Esophagus squamous epithelium (tissue), 5 donors: ENCODE measurements around the gene NAAA. TPM values are rescaled to one million over a fixed set of nuclear protein-coding genes. Genes with fewer than 3 reads are reported as not detected.

Experiments
- DNase-seq: peaks from one replicate; lab custom pipeline; 2025; lab: John Stamatoyannopoulos, UW
- H3K27ac ChIP-seq, 4 donors: fragments of 200-600 bp; sonication (generic); one replicate each; pipeline ENCODE4 v1.5.1; 2016 to 2019; ENCODE audit warnings: mild to moderate bottlenecking in 1 of 4
- H3K27me3 ChIP-seq, 4 donors: fragments of 200-600 bp; sonication (generic); 1 replicate in 3 of 4; 2 replicates in 1 of 4; pipeline versions ENCODE4 v1.5.1 to v1.6.0; 2017 to 2021; ENCODE audit warnings: antibody characterized with exemption in 1 of 4
- H3K36me3 ChIP-seq, 3 donors: fragments of 200-600 bp; sonication (generic); one replicate each; pipeline ENCODE4 v1.5.1; 2016 to 2019
- H3K4me1 ChIP-seq, 3 donors: fragments of 200-600 bp; sonication (generic); one replicate each; pipeline ENCODE4 v1.5.1; 2017 to 2019
- H3K4me3 ChIP-seq, 4 donors: fragments of 200-600 bp; sonication (generic); 1 replicate in 3 of 4; 2 replicates in 1 of 4; pipeline ENCODE4 v1.5.1; 2016 to 2019; ENCODE audit warnings: mild to moderate bottlenecking in 2 of 4, moderate library complexity in 1 of 4
- H3K9me3 ChIP-seq, 3 donors: fragments of 200-600 bp; sonication (generic); one replicate each; pipeline ENCODE4 v1.5.1; 2016 to 2019
- POLR2A ChIP-seq, 4 donors: fragments of 450-650 bp; IDR thresholded peaks; one replicate each; pipeline ENCODE4 v1.6.1; 2017; ENCODE audit warnings: antibody characterized with exemption in 4 of 4, mild to moderate bottlenecking in 4 of 4, moderate library complexity in 3 of 4
- WGBS, 2 donors: methylation state at CpG; one replicate each; pipeline ENCODE4 v1.1.5; 2018; 5-methylcytosine and 5-hydroxymethylcytosine counted together
- intact Hi-C: fragments of 100-400 bp; cut with DNase I; formaldehyde crosslinking; loops from one replicate; pipeline ENCODE4 v1.15.0; 2022
- total RNA-seq, 4 donors: library from RNA; depleted of rRNA; stranded (reverse); fragments of >200 nt; gene quantifications; one replicate each; pipeline ENCODE4 v1.1.0, GENCODE V29; 2016
- TF ChIP-seq, protein P1 (sequence below), 6 experiments: fragments of 450-650 bp in 4 of 6; fragments of 200-600 bp in 2 of 6; sonication (generic) in 2 of 6; IDR thresholded peaks; one replicate each; pipeline ENCODE4 v1.5.1; 2016 to 2019; ENCODE audit warnings: antibody characterized with exemption in 6 of 6, mild to moderate bottlenecking in 4 of 6, moderate library complexity in 4 of 6
- donor health status: DM: yes; HTN: yes; CAD: no.

NAAA gene
- total RNA-seq, 4 donors from 2014 or later, result 53.6 to 152 (median 86.2) TPM

DNA sequence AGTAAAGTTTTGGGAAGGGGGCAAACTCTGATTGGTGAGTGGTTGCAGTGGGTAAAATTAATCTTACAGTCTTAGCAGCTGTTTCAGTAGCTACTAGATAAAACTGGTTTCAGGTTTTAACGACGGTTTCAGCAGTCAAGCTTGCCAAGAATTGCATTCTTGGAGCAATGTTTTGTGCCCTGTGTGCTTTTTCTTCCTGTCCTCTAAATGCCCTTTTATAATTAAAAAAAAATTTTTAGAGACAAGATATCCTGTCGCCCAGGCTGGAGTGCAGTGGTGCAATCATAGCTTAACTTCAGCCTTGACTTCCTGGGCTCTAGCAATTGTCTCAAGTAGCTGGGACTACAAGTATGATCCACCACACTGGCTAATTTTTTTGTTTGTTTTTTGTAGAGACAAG lies 32.3 kb downstream of the NAAA start:
- Histone ChIP-seq H3K27me3 (no peaks in the 10 kb centered on the region), H3K4me1 (no peaks in the 10 kb centered on the region), H3K9me3 (peaks cover 0 to 16% (median 9%) of the 10 kb centered on the region in 3 donors), H3K27ac (no peak overlapping the region), H3K4me3 (no peak overlapping the region), H3K36me3 (no peaks in the 10 kb centered on the region)
- WGBS, 2 donors, result 14 to 16% methylated on average over 3 of the region's 3 CpGs
- intact Hi-C loops, result no loop called here
- TF ChIP-seq, protein P1, sequence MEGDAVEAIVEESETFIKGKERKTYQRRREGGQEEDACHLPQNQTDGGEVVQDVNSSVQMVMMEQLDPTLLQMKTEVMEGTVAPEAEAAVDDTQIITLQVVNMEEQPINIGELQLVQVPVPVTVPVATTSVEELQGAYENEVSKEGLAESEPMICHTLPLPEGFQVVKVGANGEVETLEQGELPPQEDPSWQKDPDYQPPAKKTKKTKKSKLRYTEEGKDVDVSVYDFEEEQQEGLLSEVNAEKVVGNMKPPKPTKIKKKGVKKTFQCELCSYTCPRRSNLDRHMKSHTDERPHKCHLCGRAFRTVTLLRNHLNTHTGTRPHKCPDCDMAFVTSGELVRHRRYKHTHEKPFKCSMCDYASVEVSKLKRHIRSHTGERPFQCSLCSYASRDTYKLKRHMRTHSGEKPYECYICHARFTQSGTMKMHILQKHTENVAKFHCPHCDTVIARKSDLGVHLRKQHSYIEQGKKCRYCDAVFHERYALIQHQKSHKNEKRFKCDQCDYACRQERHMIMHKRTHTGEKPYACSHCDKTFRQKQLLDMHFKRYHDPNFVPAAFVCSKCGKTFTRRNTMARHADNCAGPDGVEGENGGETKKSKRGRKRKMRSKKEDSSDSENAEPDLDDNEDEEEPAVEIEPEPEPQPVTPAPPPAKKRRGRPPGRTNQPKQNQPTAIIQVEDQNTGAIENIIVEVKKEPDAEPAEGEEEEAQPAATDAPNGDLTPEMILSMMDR (IDR thresholded peaks at IDR 0.05), result no peak
- no peak for TF ChIP-seq POLR2A (IDR thresholded peaks at IDR 0.05)
- DNase-seq, result no peak

DNA sequence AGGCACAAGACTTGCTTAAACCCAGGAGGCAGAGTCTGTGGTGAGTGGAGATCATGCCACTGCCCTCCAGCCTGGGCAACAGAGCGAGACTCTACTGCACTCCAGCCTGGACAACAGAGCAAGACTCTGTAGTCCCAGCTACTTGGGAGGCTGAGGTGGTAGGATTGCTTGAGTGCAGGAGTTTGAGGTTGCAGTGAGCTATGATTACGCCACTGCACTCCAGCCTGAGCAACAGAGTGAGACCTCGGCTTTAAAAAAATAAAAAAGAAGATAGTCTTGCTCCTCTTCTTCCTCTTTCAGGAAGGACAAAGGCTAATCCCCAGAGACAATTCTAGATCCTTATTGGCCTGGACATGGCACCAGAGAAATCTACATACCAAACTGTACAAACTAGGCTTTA lies 32.8 kb downstream of the NAAA start:
- no peaks in the 10 kb centered on the region for H3K4me1 ChIP-seq
- H3K27ac ChIP-seq, result no peak overlapping the region
- TF ChIP-seq POLR2A (IDR thresholded peaks at IDR 0.05), result no peak
- TF ChIP-seq, protein P1 (IDR thresholded peaks at IDR 0.05), result no peak
- no peaks in the 10 kb centered on the region for H3K27me3 ChIP-seq
- H3K9me3 ChIP-seq, result peaks cover 0 to 16% (median 9%) of the 10 kb centered on the region in 3 donors
- DNase-seq, result no peak
- 80 to 84% methylated on average over 3 of the region's 3 CpGs for WGBS, 2 donors
- H3K4me3 ChIP-seq, result no peak overlapping the region
- intact Hi-C loops, result no loop called here
- H3K36me3 ChIP-seq, result no peaks in the 10 kb centered on the region

DNA sequence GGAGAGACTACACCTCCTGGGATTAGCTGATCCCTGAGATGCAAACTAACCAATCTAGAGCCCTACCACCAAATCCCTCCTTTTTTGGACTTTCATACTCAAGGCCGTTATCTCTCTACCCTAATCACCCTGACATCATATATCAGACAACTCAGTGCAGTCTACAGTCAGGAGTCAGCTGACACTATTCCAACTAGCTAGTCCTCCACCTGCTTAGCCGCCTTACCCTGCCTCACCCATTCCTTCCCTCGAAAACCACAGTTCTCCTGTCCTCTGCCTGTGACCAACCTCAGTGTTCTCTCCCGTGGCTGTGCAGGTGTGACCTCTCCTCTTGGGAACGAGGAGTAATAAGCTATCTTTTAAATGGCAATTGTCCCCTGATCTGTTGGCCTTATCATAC lies 36.7 kb downstream of the NAAA start:
- Histone ChIP-seq H3K36me3 (no peaks in the 10 kb centered on the region), H3K27ac (no peak overlapping the region), H3K9me3 (no peaks in the 10 kb centered on the region), H3K4me1 (no peaks in the 10 kb centered on the region), H3K27me3 (no peaks in the 10 kb centered on the region), H3K4me3 (no peak overlapping the region)
- 84 to 92% methylated on average over 5 of the region's 5 CpGs for WGBS, 2 donors
- intact Hi-C loops, result no loop called here
- DNase-seq, result no peak
- TF ChIP-seq, protein P1 (IDR thresholded peaks at IDR 0.05), result no peak
- TF ChIP-seq POLR2A (IDR thresholded peaks at IDR 0.05), result no peak

DNA sequence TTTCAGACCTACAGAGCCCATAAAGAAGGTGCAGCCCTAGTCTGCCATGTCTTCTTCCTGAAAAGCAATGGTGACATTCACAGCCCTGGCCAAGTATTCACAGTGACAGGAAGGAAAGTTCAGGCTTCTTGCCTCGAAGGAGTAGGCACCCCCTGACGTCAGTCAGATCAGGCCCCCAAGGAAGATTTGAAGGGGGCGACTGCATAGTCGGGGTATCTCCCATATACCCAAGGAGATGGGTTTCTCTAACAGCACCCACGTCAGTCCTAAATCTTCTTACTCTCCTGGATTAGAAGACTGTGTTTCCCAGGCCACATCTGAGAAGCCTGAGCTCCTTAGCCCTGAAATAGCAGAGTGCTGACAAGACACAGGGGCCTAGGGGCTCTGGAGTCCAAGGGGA lies 38.5 kb downstream of the NAAA start, which contains the start of gene PPEF2:
TSS of gene PPEF2 (minus strand) at position 101 of the 400 bp plus-strand sequence. CDS start 6,127 bp downstream, outside the sequence.
- TF ChIP-seq POLR2A (IDR thresholded peaks at IDR 0.05), result no peak
- TF ChIP-seq, protein P1 (IDR thresholded peaks at IDR 0.05), result no peak
- Histone ChIP-seq H3K27ac (no peak within 1 kb of the TSS), H3K4me1 (no peaks in the 10 kb centered on the region), H3K36me3 (no peaks in the 10 kb centered on the region), H3K9me3 (no peaks in the 10 kb centered on the region), H3K4me3 (no peak within 1 kb of the TSS), H3K27me3 (no peaks in the 10 kb centered on the region)
- no peak for DNase-seq
- WGBS, 2 donors, result 76 to 100% methylated on average over 1 to 5 of the region's 5 CpGs
- intact Hi-C loops, result no loop called here

DNA sequence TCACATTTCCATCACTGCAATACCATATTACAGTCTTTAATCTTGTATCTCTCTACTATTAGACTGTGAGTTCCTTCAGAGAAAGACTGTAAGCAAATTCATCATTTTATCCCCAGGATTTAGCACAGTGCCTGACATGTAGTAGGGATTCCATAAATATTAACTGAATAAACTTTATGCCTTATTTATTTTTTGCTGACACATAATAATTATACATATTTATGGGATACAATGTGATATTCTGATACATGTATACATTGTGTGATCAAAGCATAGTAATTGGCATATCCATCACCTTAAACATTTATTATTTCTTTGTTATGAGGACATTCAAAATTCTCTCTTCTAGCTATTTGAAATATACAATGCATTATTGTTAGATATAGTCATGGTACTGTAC lies 42.3 kb downstream of the NAAA start:
- no peaks in the 10 kb centered on the region for H3K36me3 ChIP-seq
- no peaks in the 10 kb centered on the region for H3K4me1 ChIP-seq
- no peak overlapping the region for H3K4me3 ChIP-seq
- no peaks in the 10 kb centered on the region for H3K9me3 ChIP-seq
- intact Hi-C loops, result no loop called here
- TF ChIP-seq, protein P1 (IDR thresholded peaks at IDR 0.05), result no peak
- TF ChIP-seq POLR2A (IDR thresholded peaks at IDR 0.05), result no peak
- no peak for DNase-seq
- no peak overlapping the region for H3K27ac ChIP-seq
- H3K27me3 ChIP-seq, result no peaks in the 10 kb centered on the region
